Fibroblast of mammary gland (primary cell): ENCODE measurements around the gene TFPI.

Experiments
- DNase-seq: peaks from one replicate; pipeline ENCODE4 v3.0.0-alpha.2; 2010; ENCODE audit warnings: low read depth
- H3K4me3 ChIP-seq: 2 replicates; pipeline ENCODE4 v1.5.1; 2011; ENCODE audit warnings: low read depth, mild to moderate bottlenecking, low read length, moderate library complexity; ENCODE audit not compliant: control insufficient read depth
- CTCF ChIP-seq: conservative IDR thresholded peaks from 2 replicates; pipeline ENCODE4 v1.5.1; 2011; ENCODE audit warnings: low read depth, low read length, inconsistent platforms; ENCODE audit not compliant: control insufficient read depth, insufficient read depth

The TFPI gene

GRCh38 chr2:187493180-187493579 lies 61.1 kb downstream of the TFPI start:
- DNase-seq: no peak
- H3K4me3 ChIP-seq: no peak overlapping the region
- no peak for TF ChIP-seq CTCF

GRCh38 chr2:187486241-187486640 lies 68.0 kb downstream of the TFPI start:
- H3K4me3 ChIP-seq: no peak overlapping the region
- DNase-seq: no peak
- TF ChIP-seq CTCF: no peak

- no peak for DNase-seq
- TF ChIP-seq CTCF: no peak
- H3K4me3 ChIP-seq: no peak overlapping the region
Observed at GRCh38 chr2:187485523-187485922, 68.7 kb downstream of the TFPI start.

- no peak overlapping the region for H3K4me3 ChIP-seq
- TF ChIP-seq CTCF: no peak
- DNase-seq: no peak
Observed at GRCh38 chr2:187483537-187483936, 70.7 kb downstream of the TFPI start.

- H3K4me3 ChIP-seq: no peak overlapping the region
- TF ChIP-seq CTCF: no peak
- DNase-seq: no peak
Observed at GRCh38 chr2:187482796-187483195, 71.4 kb downstream of the TFPI start.

- H3K4me3 ChIP-seq: no peak overlapping the region
- no peak for DNase-seq
- no peak for TF ChIP-seq CTCF
Observed at GRCh38 chr2:187481543-187481942, 72.7 kb downstream of the TFPI start.

- TF ChIP-seq CTCF: no peak
- DNase-seq: no peak
Observed at GRCh38 chr2:187478719-187479118, 75.5 kb downstream of the TFPI start.

More at GRCh38 chr2:187478719-187479118, 75.5 kb downstream of the TFPI start:
- H3K4me3 ChIP-seq: no peak overlapping the region
